Esophagus muscularis mucosa (tissue), 4 donors: Measurements from ENCODE around the gene MATN1. TPM values are rescaled to one million over a fixed set of nuclear protein-coding genes. Genes with fewer than 3 reads are reported as not detected.

Source experiments
- DNase-seq: peaks from one replicate; pipeline ENCODE4 v3.0.0-alpha.2; 2017; ENCODE audit errors: extremely low spot score
- H3K27ac ChIP-seq, 4 donors: fragments of 200-600 bp; sonication (generic); replicated peaks in 1 of 4; 1 replicate in 3 of 4; 2 replicates in 1 of 4; pipeline ENCODE4 v1.5.1; 2016 to 2019; ENCODE audit warnings: mild to moderate bottlenecking in 1 of 4
- H3K27me3 ChIP-seq, 4 donors: fragments of 200-600 bp; sonication (generic); one replicate each; pipeline versions ENCODE4 v1.5.1 to v1.6.0; 2016 to 2019
- H3K36me3 ChIP-seq, 4 donors: fragments of 200-600 bp; sonication (generic); one replicate each; pipeline ENCODE4 v1.5.1; 2016 to 2019
- H3K4me1 ChIP-seq, 4 donors: fragments of 200-600 bp; sonication (generic); one replicate each; pipeline ENCODE4 v1.5.1; 2016 to 2019
- H3K4me3 ChIP-seq, 4 donors: fragments of 200-600 bp; sonication (generic); 1 replicate in 2 of 4; 2 replicates in 2 of 4; pipeline ENCODE4 v1.5.1; 2016 to 2019; ENCODE audit warnings: mild to moderate bottlenecking in 4 of 4, moderate library complexity in 1 of 4
- H3K9me3 ChIP-seq, 4 donors: fragments of 200-600 bp; sonication (generic); 1 replicate in 3 of 4; 2 replicates in 1 of 4; pipeline ENCODE4 v1.5.1; 2016 to 2019
- CTCF ChIP-seq, 3 experiments: fragments of 200-600 bp in 2 of 3; fragments of 450-650 bp in 1 of 3; sonication (generic) in 2 of 3; IDR thresholded peaks; one replicate each; pipeline ENCODE4 v1.5.1; 2017 to 2019; ENCODE audit warnings: antibody characterized with exemption in 3 of 3, mild to moderate bottlenecking in 2 of 3, moderate library complexity in 1 of 3
- EP300 ChIP-seq: sonication (generic); formaldehyde crosslinking; IDR thresholded peaks from one replicate; pipeline ENCODE4 v1.6.1; 2017; ENCODE audit warnings: antibody characterized with exemption
- POLR2A ChIP-seq: fragments of 450-650 bp; IDR thresholded peaks from one replicate; pipeline ENCODE4 v1.6.1; 2017; ENCODE audit warnings: antibody characterized with exemption, moderate library complexity, mild to moderate bottlenecking, low read depth
- POLR2AphosphoS5 ChIP-seq, 2 donors: sonication (generic); formaldehyde crosslinking; IDR thresholded peaks; one replicate each; pipeline ENCODE4 v1.6.1; 2017; ENCODE audit warnings: antibody characterized with exemption in 2 of 2
- WGBS: methylation state at CpG from one replicate; pipeline ENCODE4 v1.1.5; 2018; 5-methylcytosine and 5-hydroxymethylcytosine counted together
- intact Hi-C: fragments of 100-400 bp; cut with DNase I; formaldehyde crosslinking; loops from one replicate; pipeline ENCODE4 v1.15.1; 2023
- total RNA-seq, 4 donors: library from RNA; depleted of rRNA; stranded (reverse); fragments of >200 nt; gene quantifications; one replicate each; pipeline versions ENCODE4 v1.1.0 to v1.2.1, GENCODE V29; 2016

The MATN1 gene
- total RNA-seq, 4 donors from 2014 or later = not detected

GRCh38 chr1:30683699-30684098 is 39.7 kb downstream of the MATN1 start:
- no peak for TF ChIP-seq POLR2AphosphoS5 (IDR thresholded peaks at IDR 0.05)
- no peak for TF ChIP-seq POLR2A
- no peak for TF ChIP-seq EP300
- no peak for TF ChIP-seq CTCF (IDR thresholded peaks at IDR 0.05)
- intact Hi-C loops = no loop called here
- no peaks in the 10 kb centered on the region for H3K36me3 ChIP-seq
- no peaks in the 10 kb centered on the region for H3K9me3 ChIP-seq
- no peak overlapping the region for H3K27ac ChIP-seq
- no peak overlapping the region for H3K4me3 ChIP-seq
- H3K4me1 ChIP-seq = peaks cover 0 to 30% (median 27%) of the 10 kb centered on the region in 4 donors
- DNase-seq = no peak
- H3K27me3 ChIP-seq = peaks cover 0 to 37% (median 15%) of the 10 kb centered on the region in 4 donors
- 87% methylated on average over 4 of the region's 5 CpGs for WGBS

GRCh38 chr1:30682396-30683275 is 40.7 kb downstream of the MATN1 start:
- H3K9me3 ChIP-seq = no peaks in the 10 kb centered on the region
- no peak for TF ChIP-seq POLR2A
- TF ChIP-seq EP300 = no peak
- no peak for TF ChIP-seq CTCF (IDR thresholded peaks at IDR 0.05)
- no peak for TF ChIP-seq POLR2AphosphoS5 (IDR thresholded peaks at IDR 0.05)
- intact Hi-C loops = no loop called here
- H3K4me3 ChIP-seq = no peak overlapping the region
- DNase-seq = no peak
- peaks cover 0 to 30% (median 27%) of the 10 kb centered on the region in 4 donors for H3K4me1 ChIP-seq
- WGBS = 79% methylated on average over 8 of the region's 8 CpGs
- H3K27me3 ChIP-seq = peaks cover 0 to 37% (median 15%) of the 10 kb centered on the region in 4 donors
- no peaks in the 10 kb centered on the region for H3K36me3 ChIP-seq
- H3K27ac ChIP-seq = no peak overlapping the region

GRCh38 chr1:30681782-30682181 is 41.6 kb downstream of the MATN1 start:
- intact Hi-C loops = no loop called here
- Histone ChIP-seq H3K4me3 (no peak overlapping the region), H3K27ac (no peak overlapping the region), H3K27me3 (peaks cover 0 to 37% (median 15%) of the 10 kb centered on the region in 4 donors), H3K9me3 (no peaks in the 10 kb centered on the region), H3K4me1 (peaks cover 0 to 30% (median 27%) of the 10 kb centered on the region in 4 donors), H3K36me3 (no peaks in the 10 kb centered on the region)
- TF ChIP-seq CTCF (IDR thresholded peaks at IDR 0.05) = no peak
- TF ChIP-seq POLR2A = no peak
- no peak for TF ChIP-seq POLR2AphosphoS5 (IDR thresholded peaks at IDR 0.05)
- WGBS = 90% methylated on average over 3 of the region's 3 CpGs
- no peak for DNase-seq

- TF ChIP-seq CTCF (IDR thresholded peaks at IDR 0.05) (no peak), EP300 (no peak), POLR2A (no peak), POLR2AphosphoS5 (IDR thresholded peaks at IDR 0.05) (no peak)
- intact Hi-C loops = no loop called here
- Histone ChIP-seq H3K27ac (peak overlapping the region in 3 of 4 donors; percentile 5 to 55 (median 20)), H3K36me3 (no peaks in the 10 kb centered on the region), H3K9me3 (peaks cover 0 to 4% (median 0%) of the 10 kb centered on the region in 4 donors), H3K27me3 (peaks cover 0 to 37% (median 15%) of the 10 kb centered on the region in 4 donors), H3K4me1 (peaks cover 0 to 30% (median 27%) of the 10 kb centered on the region in 4 donors), H3K4me3 (no peak overlapping the region)
- DNase-seq = no peak
- WGBS = 42% methylated on average over 7 of the region's 7 CpGs
Measured at GRCh38 chr1:30680879-30681278, 42.5 kb downstream of the MATN1 start.
